ENCODE data around the gene POGK.

Gene POGK

DNA sequence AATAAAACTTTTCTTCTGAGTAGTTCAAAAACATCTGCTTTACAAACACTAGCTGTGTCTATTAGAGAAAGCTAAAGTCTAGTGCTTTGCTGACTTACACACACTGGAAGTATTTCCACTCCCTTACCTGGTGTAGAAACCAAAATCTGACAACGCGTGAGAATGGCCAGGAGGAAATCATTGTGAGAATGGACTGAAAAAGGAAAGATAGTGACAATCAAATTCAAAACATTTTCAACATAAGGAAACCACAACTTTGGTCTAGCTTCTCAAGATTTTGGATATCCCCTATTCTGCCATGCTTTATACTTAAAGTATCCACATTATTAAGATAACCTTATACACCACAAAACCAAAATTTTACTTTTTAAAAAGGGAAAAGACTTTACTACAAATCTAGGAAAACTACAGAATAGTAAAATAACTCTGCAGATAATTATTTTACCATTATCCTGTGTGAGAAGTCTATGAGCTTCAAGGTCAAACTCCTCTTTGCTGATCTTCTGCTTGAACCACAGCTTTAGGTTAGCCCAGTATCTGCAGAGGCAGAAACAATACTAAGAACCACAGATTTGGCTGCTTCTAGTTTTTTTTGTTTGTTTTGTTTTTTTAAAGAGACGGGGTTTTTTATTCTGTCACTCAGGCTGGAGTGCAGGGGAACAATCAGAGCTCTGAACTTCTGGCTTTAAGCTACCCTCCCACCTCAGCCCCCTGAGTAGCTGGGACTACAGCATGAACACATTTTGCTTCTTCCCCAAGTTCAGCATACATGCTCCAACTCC lies 30.2 kb downstream of the POGK start:
- Histone ChIP-seq H3K4me2 (ENCODE audit: low read depth, low read length, poor library complexity, severe bottlenecking) (peak overlapping the region; percentile 81), H2AFZ (ENCODE audit: low read length) (no peak overlapping the region), H3K4me1 (ENCODE audit: insufficient read depth, low read length, poor library complexity, severe bottlenecking) (peaks cover 56% of the 10 kb centered on the region), H3K79me2 (ENCODE audit: insufficient read depth, low read length) (peaks cover 75% of the 10 kb centered on the region), H3F3A (ENCODE audit: low read depth) (no peaks in the 10 kb centered on the region), H3K36me3 (ENCODE audit: insufficient read depth, low read length) (peaks cover 37% of the 10 kb centered on the region; the same call in 1 of the 2 replicates), H3K9me2 (replicated peaks; ENCODE audit: low read depth, low read length) (no peaks in the 10 kb centered on the region), H3K9ac (ENCODE audit: low read depth, low read length, poor library complexity, severe bottlenecking) (peak overlapping the region; percentile 41), H3K9me3 (ENCODE audit: insufficient read depth, low read depth, low read length) (no peaks in the 10 kb centered on the region), H3K4me3 (ENCODE audit: low read length, poor library complexity, severe bottlenecking) (peak overlapping the region; percentile 36), H4K20me1 (ENCODE audit: insufficient read depth, low read length, poor library complexity, severe bottlenecking) (peaks cover 32% of the 10 kb centered on the region), H3K27me3 (ENCODE audit: insufficient read depth, low read length, poor library complexity, severe bottlenecking) (no peaks in the 10 kb centered on the region)
- TF ChIP-seq, protein P1, sequence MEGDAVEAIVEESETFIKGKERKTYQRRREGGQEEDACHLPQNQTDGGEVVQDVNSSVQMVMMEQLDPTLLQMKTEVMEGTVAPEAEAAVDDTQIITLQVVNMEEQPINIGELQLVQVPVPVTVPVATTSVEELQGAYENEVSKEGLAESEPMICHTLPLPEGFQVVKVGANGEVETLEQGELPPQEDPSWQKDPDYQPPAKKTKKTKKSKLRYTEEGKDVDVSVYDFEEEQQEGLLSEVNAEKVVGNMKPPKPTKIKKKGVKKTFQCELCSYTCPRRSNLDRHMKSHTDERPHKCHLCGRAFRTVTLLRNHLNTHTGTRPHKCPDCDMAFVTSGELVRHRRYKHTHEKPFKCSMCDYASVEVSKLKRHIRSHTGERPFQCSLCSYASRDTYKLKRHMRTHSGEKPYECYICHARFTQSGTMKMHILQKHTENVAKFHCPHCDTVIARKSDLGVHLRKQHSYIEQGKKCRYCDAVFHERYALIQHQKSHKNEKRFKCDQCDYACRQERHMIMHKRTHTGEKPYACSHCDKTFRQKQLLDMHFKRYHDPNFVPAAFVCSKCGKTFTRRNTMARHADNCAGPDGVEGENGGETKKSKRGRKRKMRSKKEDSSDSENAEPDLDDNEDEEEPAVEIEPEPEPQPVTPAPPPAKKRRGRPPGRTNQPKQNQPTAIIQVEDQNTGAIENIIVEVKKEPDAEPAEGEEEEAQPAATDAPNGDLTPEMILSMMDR (conservative IDR thresholded peaks at IDR 0.05; ENCODE audit: low read length) = no peak
- TF ChIP-seq EZH2phosphoT487 (IDR thresholded peaks at IDR 0.05; ENCODE audit: borderline replicate concordance) = no peak

DNA sequence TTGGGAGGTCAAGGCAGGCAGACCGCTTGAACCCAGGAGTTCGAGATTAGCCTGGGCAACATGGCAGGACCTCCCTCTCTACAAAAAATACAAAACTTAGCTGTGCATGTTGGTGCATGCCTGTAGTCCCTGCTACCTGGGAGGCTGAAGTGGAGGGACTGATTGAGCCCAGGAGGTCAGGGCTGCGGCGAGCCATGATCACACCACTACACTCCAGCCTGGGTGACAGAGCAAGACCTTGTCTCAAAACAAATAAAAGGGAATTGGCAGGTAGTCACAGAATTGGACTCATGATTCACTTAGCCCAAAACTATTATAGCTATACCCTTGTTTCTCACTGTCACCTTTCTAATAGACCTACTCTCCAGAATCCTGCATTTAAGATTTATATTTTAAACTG lies 31.3 kb downstream of the POGK start:
- H4K20me1 ChIP-seq (ENCODE audit: insufficient read depth, low read length, poor library complexity, severe bottlenecking) = peaks cover 41% of the 10 kb centered on the region
- peak overlapping the region; percentile 41 for H3K9ac ChIP-seq (ENCODE audit: low read depth, low read length, poor library complexity, severe bottlenecking)

DNA sequence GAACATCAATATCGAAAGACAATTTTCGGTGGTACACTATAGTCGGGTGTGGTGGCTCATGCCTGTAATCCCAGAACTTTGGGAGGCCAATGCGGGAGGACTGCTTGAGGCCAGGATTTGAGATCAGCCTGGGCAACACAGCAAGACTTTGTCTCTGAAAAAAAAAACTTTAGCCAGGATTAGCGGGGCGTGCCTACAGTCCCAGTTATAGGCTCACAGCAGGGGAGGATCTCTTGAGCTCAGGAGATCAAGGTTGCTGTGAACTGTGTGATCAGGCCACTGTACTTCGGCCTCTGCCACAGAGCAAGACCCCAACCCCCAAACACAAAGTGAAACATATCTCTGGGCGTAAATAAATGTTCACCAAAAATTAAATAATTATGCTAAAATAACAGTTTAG lies 35.2 kb downstream of the POGK start:
- Histone ChIP-seq H3K4me3 (ENCODE audit: low read length, poor library complexity, severe bottlenecking) (peak overlapping the region; percentile 82), H3F3A (ENCODE audit: low read depth) (no peaks in the 10 kb centered on the region), H3K9me3 (ENCODE audit: insufficient read depth, low read depth, low read length) (no peaks in the 10 kb centered on the region), H3K27me3 (ENCODE audit: insufficient read depth, low read length, poor library complexity, severe bottlenecking) (no peaks in the 10 kb centered on the region), H3K79me2 (ENCODE audit: insufficient read depth, low read length) (peaks cover 64% of the 10 kb centered on the region), H3K9me2 (replicated peaks; ENCODE audit: low read depth, low read length) (no peaks in the 10 kb centered on the region), H2AFZ (ENCODE audit: low read length) (no peak overlapping the region), H3K36me3 (ENCODE audit: insufficient read depth, low read length) (no peaks in the 10 kb centered on the region), H3K9ac (ENCODE audit: low read depth, low read length, poor library complexity, severe bottlenecking) (peak overlapping the region; percentile 83), H3K4me2 (ENCODE audit: low read depth, low read length, poor library complexity, severe bottlenecking) (peak overlapping the region; percentile 81), H3K4me1 (ENCODE audit: insufficient read depth, low read length, poor library complexity, severe bottlenecking) (peaks cover 60% of the 10 kb centered on the region), H4K20me1 (ENCODE audit: insufficient read depth, low read length, poor library complexity, severe bottlenecking) (peaks cover 41% of the 10 kb centered on the region)
- TF ChIP-seq, protein P1 (conservative IDR thresholded peaks at IDR 0.05; ENCODE audit: low read length) = no peak

More for the DNA sequence above, 31.3 kb downstream of the POGK start:
- Histone ChIP-seq H3K9me3 (ENCODE audit: insufficient read depth, low read depth, low read length) (no peaks in the 10 kb centered on the region), H3F3A (ENCODE audit: low read depth) (no peaks in the 10 kb centered on the region), H3K27me3 (ENCODE audit: insufficient read depth, low read length, poor library complexity, severe bottlenecking) (no peaks in the 10 kb centered on the region), H3K79me2 (ENCODE audit: insufficient read depth, low read length) (peaks cover 83% of the 10 kb centered on the region), H3K4me3 (ENCODE audit: low read length, poor library complexity, severe bottlenecking) (peak overlapping the region; percentile 36), H3K9me2 (replicated peaks; ENCODE audit: low read depth, low read length) (no peaks in the 10 kb centered on the region), H3K36me3 (ENCODE audit: insufficient read depth, low read length) (peaks cover 27% of the 10 kb centered on the region; the same call in 1 of the 2 replicates), H2AFZ (ENCODE audit: low read length) (no peak overlapping the region), H3K4me2 (ENCODE audit: low read depth, low read length, poor library complexity, severe bottlenecking) (peak overlapping the region; percentile 81), H3K4me1 (ENCODE audit: insufficient read depth, low read length, poor library complexity, severe bottlenecking) (peaks cover 64% of the 10 kb centered on the region)
- no peak for TF ChIP-seq EZH2phosphoT487 (IDR thresholded peaks at IDR 0.05; ENCODE audit: borderline replicate concordance)
- TF ChIP-seq, protein P1 (conservative IDR thresholded peaks at IDR 0.05; ENCODE audit: low read length) = no peak

Measured in Loucy (cell line).